K562 (cell line): ENCODE measurements around the gene TUBA3C.

Source experiments
- AFF1 ChIP-seq, 2 experiments: fragments of 450-650 bp; IDR thresholded peaks; 2 replicates each; pipeline ENCODE4 v1.6.1; 2018; ENCODE audit warnings: mild to moderate bottlenecking in 2 of 2, low read depth in 1 of 2; ENCODE audit not compliant: partially characterized antibody in 2 of 2
- ARID2 ChIP-seq: fragments of 450-650 bp; IDR thresholded peaks from 2 replicates; pipeline ENCODE4 v1.6.1; 2017; ENCODE audit warnings: antibody characterized with exemption, mild to moderate bottlenecking
- CEBPB ChIP-seq: fragments of 450-650 bp; IDR thresholded peaks from 2 replicates; pipeline ENCODE4 v1.6.1; 2016; ENCODE audit warnings: missing genetic modification characterization, missing compliant biosample characterization
- CHD2 ChIP-seq: IDR thresholded peaks from 2 replicates; pipeline ENCODE4 v1.6.1; 2011; ENCODE audit warnings: low read depth, low read length
- CTCF ChIP-seq, 3 experiments: IDR thresholded peaks in 2 of 3; conservative IDR thresholded peaks in 1 of 3; 2 replicates each; pipeline ENCODE4 v1.5.1; 2011 to 2012; ENCODE audit warnings: low read length in 3 of 3, mild to moderate bottlenecking in 3 of 3, control low read depth in 2 of 3, improper control_type of control experiment in 1 of 3, inconsistent platforms in 1 of 3, low read depth in 1 of 3, mixed read lengths in 1 of 3, moderate library complexity in 1 of 3; ENCODE audit not compliant: insufficient read depth in 2 of 3
- EP300 ChIP-seq: IDR thresholded peaks from 2 replicates; pipeline ENCODE4 v1.6.1; 2012; ENCODE audit warnings: low read length, improper control_type of control experiment
- HCFC1 ChIP-seq: IDR thresholded peaks from 2 replicates; pipeline ENCODE4 v1.6.1; 2012; ENCODE audit warnings: low read depth, low read length, improper control_type of control experiment
- MYC ChIP-seq, 2 experiments: fragments of 250-450 bp in 1 of 2; sonication (Bioruptor Pico) in 1 of 2; IDR thresholded peaks; 2 replicates each; pipeline versions ENCODE4 v1.5.1 to v1.6.1; 2012 to 2021; ENCODE audit warnings: low read depth in 2 of 2, borderline replicate concordance in 1 of 2, improper control_type of control experiment in 1 of 2, low read length in 1 of 2, mild to moderate bottlenecking in 1 of 2, moderate library complexity in 1 of 2
- POLR2A ChIP-seq: fragments of 450-650 bp; conservative IDR thresholded peaks from 2 replicates; pipeline ENCODE4 v1.6.1; 2016
- SMARCE1 ChIP-seq: fragments of 450-650 bp; IDR thresholded peaks from 2 replicates; pipeline ENCODE4 v1.7.1; 2016; ENCODE audit warnings: mild to moderate bottlenecking
- ZNF134 ChIP-seq: fragments of 250-450 bp; sonication (Bioruptor Pico); conservative IDR thresholded peaks from 2 replicates; pipeline ENCODE4 v1.4.0; 2020
- TF ChIP-seq, protein P1 (sequence below): fragments of 250-450 bp; sonication (Bioruptor Pico); IDR thresholded peaks from 2 replicates; pipeline ENCODE4 v1.4.0; 2020; ENCODE audit warnings: mild to moderate bottlenecking, moderate library complexity

DNA sequence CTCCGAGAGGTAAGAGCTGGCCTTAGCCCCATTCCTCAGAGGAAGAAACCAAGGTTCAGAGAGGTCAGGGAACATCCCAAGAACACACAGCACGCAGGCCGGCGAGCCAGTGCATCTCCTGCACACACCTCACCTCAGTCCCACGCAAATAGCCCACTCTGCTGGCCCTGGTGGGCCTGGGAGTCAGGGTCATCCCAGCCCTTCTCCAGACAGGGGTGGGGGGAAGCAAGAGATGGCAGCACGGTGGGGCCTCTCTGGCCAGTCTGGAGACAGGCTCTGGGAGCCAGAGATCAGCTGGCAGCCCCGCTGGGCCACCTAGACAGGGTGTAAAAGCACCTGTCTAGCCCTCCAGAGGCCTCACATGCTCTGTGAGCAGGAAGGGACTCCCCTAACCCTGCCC is 26.8 kb downstream of the TUBA3C start:
- TF ChIP-seq CHD2 (no peak), CTCF (IDR thresholded peaks at IDR 0.05 in 2 of 3, conservative IDR thresholded peaks at IDR 0.05 in 1 of 3; ENCODE audit: insufficient read depth in 2 of 3, low read depth in 1 of 3, low read length in 3 of 3) (no peak), AFF1 (IDR thresholded peaks at IDR 0.05; ENCODE audit: low read depth in 1 of 2, partially characterized antibody in 2 of 2) (no peak), POLR2A (no peak), ZNF134 (CRISPR knock-in tag) (no peak), MYC (IDR thresholded peaks at IDR 0.05; ENCODE audit: low read depth, low read length) (no peak), MYC (CRISPR knock-in tag; IDR thresholded peaks at IDR 0.05; ENCODE audit: borderline replicate concordance, low read depth) (no peak), HCFC1 (no peak), SMARCE1 (no peak), EP300 (no peak), ARID2 (no peak), CEBPB (tag) (no peak)
- TF ChIP-seq, protein P1, sequence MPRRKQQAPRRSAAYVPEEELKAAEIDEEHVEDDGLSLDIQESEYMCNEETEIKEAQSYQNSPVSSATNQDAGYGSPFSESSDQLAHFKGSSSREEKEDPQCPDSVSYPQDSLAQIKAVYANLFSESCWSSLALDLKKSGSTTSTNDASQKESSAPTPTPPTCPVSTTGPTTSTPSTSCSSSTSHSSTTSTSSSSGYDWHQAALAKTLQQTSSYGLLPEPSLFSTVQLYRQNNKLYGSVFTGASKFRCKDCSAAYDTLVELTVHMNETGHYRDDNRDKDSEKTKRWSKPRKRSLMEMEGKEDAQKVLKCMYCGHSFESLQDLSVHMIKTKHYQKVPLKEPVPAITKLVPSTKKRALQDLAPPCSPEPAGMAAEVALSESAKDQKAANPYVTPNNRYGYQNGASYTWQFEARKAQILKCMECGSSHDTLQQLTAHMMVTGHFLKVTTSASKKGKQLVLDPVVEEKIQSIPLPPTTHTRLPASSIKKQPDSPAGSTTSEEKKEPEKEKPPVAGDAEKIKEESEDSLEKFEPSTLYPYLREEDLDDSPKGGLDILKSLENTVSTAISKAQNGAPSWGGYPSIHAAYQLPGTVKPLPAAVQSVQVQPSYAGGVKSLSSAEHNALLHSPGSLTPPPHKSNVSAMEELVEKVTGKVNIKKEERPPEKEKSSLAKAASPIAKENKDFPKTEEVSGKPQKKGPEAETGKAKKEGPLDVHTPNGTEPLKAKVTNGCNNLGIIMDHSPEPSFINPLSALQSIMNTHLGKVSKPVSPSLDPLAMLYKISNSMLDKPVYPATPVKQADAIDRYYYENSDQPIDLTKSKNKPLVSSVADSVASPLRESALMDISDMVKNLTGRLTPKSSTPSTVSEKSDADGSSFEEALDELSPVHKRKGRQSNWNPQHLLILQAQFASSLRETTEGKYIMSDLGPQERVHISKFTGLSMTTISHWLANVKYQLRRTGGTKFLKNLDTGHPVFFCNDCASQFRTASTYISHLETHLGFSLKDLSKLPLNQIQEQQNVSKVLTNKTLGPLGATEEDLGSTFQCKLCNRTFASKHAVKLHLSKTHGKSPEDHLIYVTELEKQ (CRISPR knock-in tag), result no peak
